ENCODE measurements around the gene GLO1. TPM values are rescaled to one million over a fixed set of nuclear protein-coding genes. Genes with fewer than 3 reads are reported as not detected.

Gene GLO1
- total and polyA plus RNA-seq, 9 of the 15 experiments (the other 6 are each of a cell fraction or from before 2014, with no cell fraction given): 155 to 331 (median 203) TPM

DNA sequence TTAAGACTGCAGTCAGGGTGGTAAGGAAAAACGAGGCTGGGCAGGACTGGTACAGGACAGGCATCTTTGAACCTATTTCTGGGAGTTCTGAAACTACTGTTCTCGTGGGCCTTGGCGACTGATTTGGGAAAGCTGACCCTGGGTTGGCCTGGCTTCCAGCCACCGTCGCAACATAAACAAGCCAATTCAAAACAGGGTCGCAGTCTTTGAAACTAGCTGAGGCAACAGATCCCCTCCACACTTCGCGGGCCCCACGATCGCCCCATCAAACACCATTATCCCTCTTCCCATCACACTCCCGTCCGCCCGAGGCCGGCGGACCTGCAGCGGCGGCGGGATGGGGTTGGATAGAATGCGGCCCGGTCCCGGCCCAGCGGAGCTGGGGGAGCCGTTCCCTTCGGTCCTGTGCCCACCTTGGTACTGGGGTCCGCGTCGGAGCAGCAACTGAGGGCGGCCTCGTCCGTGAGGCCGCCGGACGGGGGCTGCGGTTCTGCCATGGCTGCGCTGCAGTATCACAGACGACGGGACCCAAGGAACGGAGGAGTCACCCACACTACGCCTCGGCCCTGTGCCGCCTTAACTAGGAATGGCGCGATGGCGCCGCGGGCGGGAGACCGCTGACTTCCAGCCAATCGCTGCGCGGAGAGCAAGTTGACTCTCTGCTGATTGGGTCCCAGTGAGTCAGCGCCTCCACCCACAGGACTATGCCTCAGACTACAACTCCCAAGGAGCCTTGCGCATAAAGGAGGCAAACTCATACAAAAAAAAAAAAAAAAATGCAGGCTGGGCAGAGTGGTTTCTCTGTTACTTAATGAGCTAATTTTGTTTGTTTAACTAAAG lies at the start of gene GLO1 (continued):
- TF ChIP-seq NFYB (IDR thresholded peaks at IDR 0.05; ENCODE audit: extremely low read depth, insufficient read length): peak; percentile 97
- TF ChIP-seq, protein P1, sequence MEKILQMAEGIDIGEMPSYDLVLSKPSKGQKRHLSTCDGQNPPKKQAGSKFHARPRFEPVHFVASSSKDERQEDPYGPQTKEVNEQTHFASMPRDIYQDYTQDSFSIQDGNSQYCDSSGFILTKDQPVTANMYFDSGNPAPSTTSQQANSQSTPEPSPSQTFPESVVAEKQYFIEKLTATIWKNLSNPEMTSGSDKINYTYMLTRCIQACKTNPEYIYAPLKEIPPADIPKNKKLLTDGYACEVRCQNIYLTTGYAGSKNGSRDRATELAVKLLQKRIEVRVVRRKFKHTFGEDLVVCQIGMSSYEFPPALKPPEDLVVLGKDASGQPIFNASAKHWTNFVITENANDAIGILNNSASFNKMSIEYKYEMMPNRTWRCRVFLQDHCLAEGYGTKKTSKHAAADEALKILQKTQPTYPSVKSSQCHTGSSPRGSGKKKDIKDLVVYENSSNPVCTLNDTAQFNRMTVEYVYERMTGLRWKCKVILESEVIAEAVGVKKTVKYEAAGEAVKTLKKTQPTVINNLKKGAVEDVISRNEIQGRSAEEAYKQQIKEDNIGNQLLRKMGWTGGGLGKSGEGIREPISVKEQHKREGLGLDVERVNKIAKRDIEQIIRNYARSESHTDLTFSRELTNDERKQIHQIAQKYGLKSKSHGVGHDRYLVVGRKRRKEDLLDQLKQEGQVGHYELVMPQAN (IDR thresholded peaks at IDR 0.05; ENCODE audit: borderline replicate concordance): peak; percentile 62; the same call in 1 of the 2 replicates
- TF ChIP-seq, protein P2, sequence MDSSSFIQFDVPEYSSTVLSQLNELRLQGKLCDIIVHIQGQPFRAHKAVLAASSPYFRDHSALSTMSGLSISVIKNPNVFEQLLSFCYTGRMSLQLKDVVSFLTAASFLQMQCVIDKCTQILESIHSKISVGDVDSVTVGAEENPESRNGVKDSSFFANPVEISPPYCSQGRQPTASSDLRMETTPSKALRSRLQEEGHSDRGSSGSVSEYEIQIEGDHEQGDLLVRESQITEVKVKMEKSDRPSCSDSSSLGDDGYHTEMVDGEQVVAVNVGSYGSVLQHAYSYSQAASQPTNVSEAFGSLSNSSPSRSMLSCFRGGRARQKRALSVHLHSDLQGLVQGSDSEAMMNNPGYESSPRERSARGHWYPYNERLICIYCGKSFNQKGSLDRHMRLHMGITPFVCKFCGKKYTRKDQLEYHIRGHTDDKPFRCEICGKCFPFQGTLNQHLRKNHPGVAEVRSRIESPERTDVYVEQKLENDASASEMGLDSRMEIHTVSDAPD (CRISPR knock-in tag; IDR thresholded peaks at IDR 0.05): no peak
- peak; percentile 89 for TF ChIP-seq HMGN3 (IDR thresholded peaks at IDR 0.05; ENCODE audit: borderline replicate concordance, extremely low read depth, insufficient read length, low read depth, low read length)
- no peak for TF ChIP-seq DDX20 (tag; IDR thresholded peaks at IDR 0.05; ENCODE audit: low read depth)
- no peak for TF ChIP-seq PTTG1 (tag; IDR thresholded peaks at IDR 0.05; ENCODE audit: low read depth)
- TF ChIP-seq PHF8 (IDR thresholded peaks at IDR 0.05; ENCODE audit: borderline replicate concordance, low read length): peak; percentile 100
- no peak for TF ChIP-seq HSF4 (CRISPR knock-in tag; IDR thresholded peaks at IDR 0.05; ENCODE audit: borderline replicate concordance)
- no peak for TF ChIP-seq ZFP36 (IDR thresholded peaks at IDR 0.05; ENCODE audit: low read depth, low read length, partially characterized antibody)
- TF ChIP-seq XRCC3 (IDR thresholded peaks at IDR 0.05): no peak
- peak; percentile 43 for TF ChIP-seq ZNF263 (CRISPR knock-in tag; IDR thresholded peaks at IDR 0.05; ENCODE audit: borderline replicate concordance)
- TF ChIP-seq ZNF77 (CRISPR knock-in tag; IDR thresholded peaks at IDR 0.05): no peak
- no peak for TF ChIP-seq POLR2AphosphoS2 (IDR thresholded peaks at IDR 0.05; ENCODE audit: low read length)
- 0 out of 2 replicates have a peak, but pooled peaks have one; percentile 33 for TF ChIP-seq PHF21A (IDR thresholded peaks at IDR 0.05; ENCODE audit: borderline replicate concordance, low read depth)
- TF ChIP-seq, protein P3, sequence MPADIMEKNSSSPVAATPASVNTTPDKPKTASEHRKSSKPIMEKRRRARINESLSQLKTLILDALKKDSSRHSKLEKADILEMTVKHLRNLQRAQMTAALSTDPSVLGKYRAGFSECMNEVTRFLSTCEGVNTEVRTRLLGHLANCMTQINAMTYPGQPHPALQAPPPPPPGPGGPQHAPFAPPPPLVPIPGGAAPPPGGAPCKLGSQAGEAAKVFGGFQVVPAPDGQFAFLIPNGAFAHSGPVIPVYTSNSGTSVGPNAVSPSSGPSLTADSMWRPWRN (IDR thresholded peaks at IDR 0.05; ENCODE audit: low read depth): no peak
- no peak for TF ChIP-seq CREBBP (IDR thresholded peaks at IDR 0.05; ENCODE audit: low read depth, low read length)
- no peak for TF ChIP-seq ZNF584 (CRISPR knock-in tag; IDR thresholded peaks at IDR 0.05; ENCODE audit: low read depth)
- TF ChIP-seq TEAD1 (CRISPR knock-in tag; IDR thresholded peaks at IDR 0.05): peak in 1 of 2 experiments; percentile 92; a peak in 1 of 4 replicates
- TF ChIP-seq NFRKB (IDR thresholded peaks at IDR 0.05; ENCODE audit: low read depth): peak; percentile 68; the same call in 1 of the 2 replicates
- TF ChIP-seq, protein P4, sequence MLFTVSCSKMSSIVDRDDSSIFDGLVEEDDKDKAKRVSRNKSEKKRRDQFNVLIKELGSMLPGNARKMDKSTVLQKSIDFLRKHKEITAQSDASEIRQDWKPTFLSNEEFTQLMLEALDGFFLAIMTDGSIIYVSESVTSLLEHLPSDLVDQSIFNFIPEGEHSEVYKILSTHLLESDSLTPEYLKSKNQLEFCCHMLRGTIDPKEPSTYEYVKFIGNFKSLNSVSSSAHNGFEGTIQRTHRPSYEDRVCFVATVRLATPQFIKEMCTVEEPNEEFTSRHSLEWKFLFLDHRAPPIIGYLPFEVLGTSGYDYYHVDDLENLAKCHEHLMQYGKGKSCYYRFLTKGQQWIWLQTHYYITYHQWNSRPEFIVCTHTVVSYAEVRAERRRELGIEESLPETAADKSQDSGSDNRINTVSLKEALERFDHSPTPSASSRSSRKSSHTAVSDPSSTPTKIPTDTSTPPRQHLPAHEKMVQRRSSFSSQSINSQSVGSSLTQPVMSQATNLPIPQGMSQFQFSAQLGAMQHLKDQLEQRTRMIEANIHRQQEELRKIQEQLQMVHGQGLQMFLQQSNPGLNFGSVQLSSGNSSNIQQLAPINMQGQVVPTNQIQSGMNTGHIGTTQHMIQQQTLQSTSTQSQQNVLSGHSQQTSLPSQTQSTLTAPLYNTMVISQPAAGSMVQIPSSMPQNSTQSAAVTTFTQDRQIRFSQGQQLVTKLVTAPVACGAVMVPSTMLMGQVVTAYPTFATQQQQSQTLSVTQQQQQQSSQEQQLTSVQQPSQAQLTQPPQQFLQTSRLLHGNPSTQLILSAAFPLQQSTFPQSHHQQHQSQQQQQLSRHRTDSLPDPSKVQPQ (CRISPR knock-in tag; IDR thresholded peaks at IDR 0.05; ENCODE audit: borderline replicate concordance): no peak
